GM12872 (cell line): Measurements from ENCODE around the gene MICALL2.

Experiments used
- TF ChIP-seq, protein P1 (sequence below): IDR thresholded peaks from 3 replicates; pipeline ENCODE4 v1.5.1; 2011; ENCODE audit warnings: low read depth, mild to moderate bottlenecking, low read length, moderate library complexity; ENCODE audit not compliant: insufficient read depth

Gene MICALL2

DNA sequence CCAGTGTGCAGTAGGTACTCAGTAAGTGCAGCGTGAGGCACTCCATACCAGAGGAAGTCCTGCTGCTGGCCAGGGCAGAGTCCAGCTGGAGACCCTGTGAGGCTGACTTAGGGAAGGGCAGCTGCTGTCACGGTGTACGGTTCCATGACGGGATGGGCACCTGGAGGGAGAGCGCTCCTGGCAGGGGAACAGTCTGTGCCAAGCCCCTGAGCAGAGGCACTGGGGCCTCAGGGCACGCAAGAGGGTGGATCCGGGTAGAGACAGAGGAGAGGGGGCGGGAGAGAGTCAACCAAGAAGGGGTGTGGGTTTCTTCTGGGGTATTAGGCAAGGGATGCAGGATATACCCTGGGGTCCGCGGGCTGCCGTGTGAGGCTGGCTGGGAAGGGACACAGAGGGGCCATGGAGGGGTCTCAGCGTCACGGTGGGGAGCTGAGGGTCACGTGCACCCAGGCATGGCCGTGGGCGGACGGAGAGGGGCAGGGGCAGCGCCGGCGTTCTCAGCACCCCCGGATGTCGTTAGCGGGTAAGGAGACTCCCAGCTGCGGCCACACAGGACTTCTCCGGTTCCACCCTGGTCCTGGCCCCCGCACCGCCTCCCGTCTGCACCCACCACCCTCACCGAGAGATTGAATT lies 70.5 kb downstream of the MICALL2 start:
- TF ChIP-seq, protein P1, sequence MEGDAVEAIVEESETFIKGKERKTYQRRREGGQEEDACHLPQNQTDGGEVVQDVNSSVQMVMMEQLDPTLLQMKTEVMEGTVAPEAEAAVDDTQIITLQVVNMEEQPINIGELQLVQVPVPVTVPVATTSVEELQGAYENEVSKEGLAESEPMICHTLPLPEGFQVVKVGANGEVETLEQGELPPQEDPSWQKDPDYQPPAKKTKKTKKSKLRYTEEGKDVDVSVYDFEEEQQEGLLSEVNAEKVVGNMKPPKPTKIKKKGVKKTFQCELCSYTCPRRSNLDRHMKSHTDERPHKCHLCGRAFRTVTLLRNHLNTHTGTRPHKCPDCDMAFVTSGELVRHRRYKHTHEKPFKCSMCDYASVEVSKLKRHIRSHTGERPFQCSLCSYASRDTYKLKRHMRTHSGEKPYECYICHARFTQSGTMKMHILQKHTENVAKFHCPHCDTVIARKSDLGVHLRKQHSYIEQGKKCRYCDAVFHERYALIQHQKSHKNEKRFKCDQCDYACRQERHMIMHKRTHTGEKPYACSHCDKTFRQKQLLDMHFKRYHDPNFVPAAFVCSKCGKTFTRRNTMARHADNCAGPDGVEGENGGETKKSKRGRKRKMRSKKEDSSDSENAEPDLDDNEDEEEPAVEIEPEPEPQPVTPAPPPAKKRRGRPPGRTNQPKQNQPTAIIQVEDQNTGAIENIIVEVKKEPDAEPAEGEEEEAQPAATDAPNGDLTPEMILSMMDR: no peak

DNA sequence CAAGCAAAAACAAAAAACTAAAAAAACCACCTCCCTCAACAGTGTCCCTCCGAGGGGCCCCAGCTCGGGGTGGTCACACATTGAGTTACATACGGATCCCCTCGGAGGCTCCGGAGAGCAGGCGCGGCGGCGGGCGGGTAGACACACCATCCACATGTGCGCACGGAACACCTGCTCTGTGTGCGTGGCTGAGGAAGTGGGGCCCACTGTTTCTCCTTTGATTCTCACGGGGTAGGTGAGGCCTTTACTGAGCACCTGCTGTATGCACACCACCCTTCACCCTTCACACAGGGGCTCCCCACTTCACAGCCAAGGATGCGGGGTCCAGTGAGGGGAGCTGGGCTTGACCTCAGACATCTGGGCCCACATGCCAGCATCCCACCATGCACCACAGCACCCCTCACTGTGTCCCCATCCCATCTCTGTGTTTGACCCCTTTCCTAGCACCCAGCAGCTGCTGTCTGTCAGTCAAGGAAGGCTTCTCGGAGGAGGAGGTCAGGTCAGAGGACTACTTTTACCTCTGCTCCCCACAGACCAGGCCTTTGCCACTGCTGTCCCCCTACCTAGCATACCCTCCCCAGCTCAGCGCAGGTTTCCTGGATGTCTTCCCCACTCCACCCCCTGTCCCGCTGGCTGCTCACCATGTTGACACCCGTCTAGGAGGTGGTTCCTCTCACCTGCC lies 71.1 kb downstream of the MICALL2 start:
- TF ChIP-seq, protein P1: no peak

DNA sequence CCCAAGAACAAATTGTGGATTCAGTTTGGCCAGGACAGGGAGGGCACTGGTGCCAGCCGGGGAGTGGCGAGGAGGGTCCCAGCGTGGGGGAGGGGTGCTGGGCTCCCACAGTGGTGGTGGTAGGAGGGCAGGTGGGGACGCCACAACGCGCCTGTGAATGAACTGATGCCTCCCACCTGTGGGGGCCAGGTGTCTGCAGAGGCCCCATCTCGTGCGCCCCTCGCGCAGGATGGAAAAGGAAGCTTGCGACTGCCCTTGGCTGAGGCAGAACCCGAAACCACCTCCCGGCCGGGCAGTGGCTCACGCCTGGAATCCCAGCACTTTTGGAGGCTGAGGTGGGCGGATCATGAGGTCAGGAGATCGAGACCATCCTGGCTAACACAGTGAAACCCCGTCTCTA lies 72.0 kb downstream of the MICALL2 start:
- TF ChIP-seq, protein P1: no peak

DNA sequence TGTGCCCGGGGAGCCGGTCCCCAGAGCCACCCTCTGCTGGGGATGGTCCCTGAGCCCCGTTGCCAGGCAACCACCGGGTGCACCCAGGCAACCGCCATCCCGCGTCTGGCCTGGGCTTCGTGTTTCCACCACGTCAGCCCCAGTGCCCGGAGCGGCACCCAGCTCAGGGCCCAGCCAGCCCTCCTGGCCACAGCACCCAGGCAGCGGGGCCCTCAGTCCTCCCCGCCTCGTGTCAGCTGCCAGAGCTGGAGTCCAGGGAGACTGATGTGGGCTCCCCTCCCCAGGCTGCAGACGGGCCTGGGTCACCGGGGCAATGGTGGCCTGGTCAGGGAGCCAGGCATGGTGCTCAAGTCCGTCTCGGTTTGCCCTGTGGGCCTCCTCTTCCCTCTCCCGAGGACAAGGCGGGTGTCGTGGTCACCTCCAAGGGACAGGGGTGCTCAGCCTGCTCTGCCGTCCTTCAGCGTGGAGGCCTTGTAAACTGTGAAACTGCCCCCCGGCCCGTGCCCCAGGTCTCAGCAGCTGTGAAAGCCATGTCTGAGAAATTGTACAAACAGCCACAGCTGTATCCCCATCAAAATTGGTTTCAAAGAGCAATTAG lies 72.5 kb downstream of the MICALL2 start:
- TF ChIP-seq, protein P1: no peak

DNA sequence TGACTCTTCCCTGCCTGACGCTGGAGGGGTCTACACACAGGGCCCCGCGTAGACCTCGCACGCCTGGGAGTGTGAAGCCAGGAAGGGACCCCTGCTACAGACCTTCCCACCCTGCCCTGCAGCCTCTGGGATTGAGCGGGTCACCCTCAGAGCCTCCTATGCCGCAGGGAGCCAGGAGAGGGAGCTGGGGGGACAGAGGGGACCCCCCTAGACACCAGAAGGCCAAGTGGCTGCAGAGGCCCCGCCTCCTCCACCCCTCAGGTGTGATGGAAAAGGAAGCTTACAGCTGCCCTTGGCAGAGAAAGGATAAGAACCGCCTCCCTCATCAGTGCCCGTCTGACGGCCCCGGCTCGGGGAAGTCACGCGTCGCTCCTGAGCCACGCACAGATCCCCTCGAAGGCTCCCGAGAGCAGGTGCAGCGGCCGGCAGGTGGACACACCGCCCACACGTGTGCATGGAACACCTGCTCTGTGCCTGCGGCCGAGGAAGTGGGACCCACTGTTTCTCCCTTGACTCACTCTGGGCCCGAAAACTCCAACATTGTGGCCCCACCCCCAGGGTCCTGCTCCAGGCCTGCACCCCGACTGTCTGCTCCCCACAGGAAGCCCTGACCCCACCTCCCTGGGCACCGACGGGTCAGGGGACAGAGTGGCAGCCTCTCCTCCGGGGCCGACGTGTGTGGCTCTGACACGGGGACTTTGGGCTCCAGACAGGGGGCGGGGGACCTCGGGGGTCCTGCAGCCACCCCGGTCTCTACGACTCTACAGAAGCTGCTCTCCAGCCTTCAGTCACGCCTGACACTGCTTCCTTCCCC lies 73.3 kb downstream of the MICALL2 start:
- TF ChIP-seq, protein P1: no peak

DNA sequence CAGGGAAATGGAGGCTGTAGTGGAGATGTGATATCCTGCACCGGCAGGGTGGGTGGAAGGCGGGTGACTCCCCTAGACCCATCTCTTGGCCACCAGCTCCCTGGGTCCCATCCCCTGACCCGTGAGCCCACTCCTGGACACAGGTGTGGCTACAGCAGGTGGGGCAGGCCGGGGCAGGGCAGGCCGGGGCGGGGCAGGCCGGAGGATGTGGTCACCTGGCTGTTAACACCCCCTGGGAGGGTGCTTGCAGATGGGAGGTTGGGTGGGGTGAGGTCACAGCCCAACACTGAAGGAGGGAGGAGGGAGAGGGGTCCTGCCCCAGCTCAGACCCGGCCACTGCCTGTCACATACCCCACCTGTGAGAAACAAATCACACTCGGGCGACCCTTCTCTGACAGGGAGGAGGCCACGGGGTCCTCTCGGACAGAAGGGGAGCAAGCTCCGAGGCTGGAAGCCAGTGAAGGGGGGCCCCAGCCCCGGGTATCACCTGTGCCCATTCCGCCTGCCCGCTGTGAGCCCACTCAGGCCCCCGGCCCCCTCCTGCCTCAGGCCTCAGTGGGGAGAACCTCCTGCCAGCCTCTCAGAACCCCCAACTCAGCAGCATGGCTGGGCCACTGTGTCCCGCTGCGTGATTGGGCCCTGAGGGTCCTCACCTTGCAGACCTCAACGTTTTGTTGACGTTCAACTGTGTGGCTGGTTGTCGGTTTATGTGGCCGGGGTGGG lies 74.0 kb downstream of the MICALL2 start:
- TF ChIP-seq, protein P1: no peak
